Ecto neural progenitor cell (in vitro differentiated cells): ENCODE results near the gene MYG1.
A peak's percentile ranks its signal among the peaks of the same experiment; 100 is the strongest.
"Not testable (repeated sequence)": the region's sequence is repeated elsewhere in the genome, so short reads cannot be mapped to it uniquely, and the experiment has no call there.

Source experiments
- DNase-seq: peaks from one replicate; pipeline ENCODE4 v3.0.0-alpha.2; 2018; ENCODE audit warnings: low spot score

MYG1 gene

GRCh38 chr12:53327435-53328042, 28.0 kb downstream of the MYG1 start:
- no peak for DNase-seq

GRCh38 chr12:53328043-53328435, 28.5 kb downstream of the MYG1 start:
- DNase-seq: peak; percentile 79

GRCh38 chr12:53330671-53331070, 31.2 kb downstream of the MYG1 start:
- no peak for DNase-seq

DNA sequence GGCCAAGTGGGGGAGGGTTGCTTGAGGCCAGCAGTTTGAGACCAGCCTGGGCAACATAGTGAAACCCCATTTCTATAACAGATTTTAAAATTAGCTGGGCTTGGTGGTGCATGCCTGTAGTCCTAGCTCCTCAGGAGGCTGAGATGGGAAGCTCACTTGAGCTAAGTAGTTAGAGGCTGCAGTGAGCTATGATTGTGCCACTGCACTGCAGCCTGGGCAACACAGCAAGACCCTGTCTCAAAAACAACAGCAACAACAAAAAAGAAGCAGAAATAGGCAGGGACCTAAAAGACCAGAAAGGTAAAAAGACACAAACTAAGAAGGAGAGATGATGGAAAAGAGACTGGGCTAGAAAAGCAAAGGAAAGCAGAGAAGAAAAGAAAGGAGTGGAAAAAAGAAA, 32.8 kb downstream of the MYG1 start:
- DNase-seq: not testable (repeated sequence)

DNA sequence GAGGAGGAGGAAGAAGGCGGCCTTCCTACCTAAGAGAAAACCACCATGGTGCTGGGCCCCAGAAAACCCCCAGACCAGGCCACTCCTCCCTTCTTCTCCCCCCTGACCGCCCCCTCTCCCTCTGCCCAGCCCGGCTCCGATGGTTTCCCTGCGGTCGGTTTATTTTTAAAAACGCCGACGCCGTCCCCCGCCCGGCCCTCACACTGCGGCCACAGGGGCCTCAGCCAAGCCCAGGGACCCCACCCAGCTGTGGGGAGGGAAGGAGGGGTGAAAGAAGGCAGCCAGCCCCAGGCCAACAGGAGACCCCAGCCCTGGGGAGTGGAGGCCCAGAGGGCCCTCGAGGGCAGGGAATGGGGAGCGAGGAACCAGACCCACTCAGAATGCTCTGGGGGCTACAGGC, 33.2 kb downstream of the MYG1 start:
- no peak for DNase-seq

DNA sequence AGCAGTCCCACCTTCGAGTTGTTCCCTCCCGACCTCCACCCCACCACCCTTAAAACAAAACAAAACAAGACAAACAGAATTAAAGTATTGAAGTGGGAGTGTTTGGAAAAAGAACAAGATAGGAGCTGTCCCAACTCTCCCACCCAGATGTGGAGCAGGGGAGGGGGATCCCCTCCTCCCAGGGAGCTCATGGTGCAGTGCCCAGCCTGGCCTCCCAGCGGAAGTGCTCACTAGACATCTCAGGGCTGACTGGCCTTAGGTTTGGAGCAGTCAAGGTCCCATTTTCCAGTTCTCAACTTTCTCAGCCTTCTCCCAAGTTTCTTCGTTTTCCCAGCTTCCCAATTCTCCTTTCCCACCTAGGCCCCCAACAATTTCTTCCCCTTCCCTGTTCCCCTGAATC, 33.8 kb downstream of the MYG1 start:
- no peak for DNase-seq

- no peak for DNase-seq
Measured at GRCh38 chr12:53333845-53334244, 34.4 kb downstream of the MYG1 start.

DNA sequence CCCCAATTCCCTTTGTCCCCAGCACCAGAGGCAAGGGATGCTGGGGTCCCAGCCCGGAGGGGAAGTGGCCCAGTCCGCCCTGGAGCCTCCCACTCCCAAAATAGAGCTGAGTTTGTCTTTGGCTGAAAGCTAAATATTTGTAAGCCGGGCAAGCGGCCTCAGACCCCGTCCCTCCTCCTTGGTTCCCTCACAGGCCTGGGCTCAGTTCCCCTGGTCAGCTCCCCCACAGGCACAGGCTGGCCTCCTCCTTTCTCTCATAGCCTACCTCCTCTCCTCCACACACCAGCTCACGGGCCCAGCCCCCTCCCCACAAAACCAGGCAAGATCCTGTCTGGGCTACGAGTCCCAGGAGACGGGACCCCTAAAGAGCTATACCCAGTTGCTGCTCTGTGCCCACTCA, 35.3 kb downstream of the MYG1 start:
- DNase-seq: no peak

- no peak for DNase-seq
Measured at GRCh38 chr12:53336181-53336681, 36.7 kb downstream of the MYG1 start, which contains the start of gene SP7. Gene SP7 (minus strand): TSS chr12:53336354. CDS start chr12:53335646, 708 bp downstream.

- no peak for DNase-seq
Measured at GRCh38 chr12:53338017-53338416, 38.5 kb downstream of the MYG1 start.

DNA sequence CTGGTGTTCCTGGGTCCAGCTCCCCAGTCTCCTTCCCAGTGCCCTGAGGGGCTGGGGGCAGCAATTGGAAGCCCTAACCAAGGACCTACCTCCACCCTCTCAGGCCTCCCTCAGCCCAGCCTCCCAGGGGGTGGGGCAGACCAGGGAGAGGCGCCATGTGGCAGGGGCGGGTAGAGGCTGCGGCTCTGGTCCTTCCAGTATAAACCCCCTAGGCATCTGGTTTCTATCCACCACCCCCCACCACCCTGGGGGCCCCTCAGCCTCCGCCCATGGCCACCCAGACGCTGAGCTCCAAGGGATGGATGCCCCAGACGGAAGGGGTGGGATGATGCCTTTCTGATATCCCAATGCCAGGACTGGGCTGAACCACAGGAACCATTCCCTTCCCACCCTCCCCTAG, 39.4 kb downstream of the MYG1 start:
- DNase-seq: no peak

DNA sequence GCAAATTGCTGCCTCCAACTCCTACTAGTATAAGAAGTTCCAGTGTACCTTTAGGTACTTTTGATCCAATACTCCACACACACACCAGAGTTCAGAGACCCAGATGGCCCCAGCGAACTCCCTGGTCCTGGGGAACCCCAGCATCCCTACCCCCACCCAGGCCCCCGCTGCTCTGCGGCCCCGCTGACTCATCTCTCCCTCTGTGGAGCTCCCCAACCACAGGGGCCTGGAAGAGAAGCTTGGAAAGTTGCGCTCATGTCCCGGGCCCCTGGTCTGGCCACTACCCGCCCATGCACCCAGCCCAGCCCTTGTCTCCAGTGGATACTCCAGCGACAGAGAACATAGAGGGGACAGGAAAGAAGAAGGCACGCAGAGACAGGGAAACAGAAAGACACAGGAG, 40.9 kb downstream of the MYG1 start:
- no peak for DNase-seq

- DNase-seq: no peak
Measured at GRCh38 chr12:53343449-53343848, 44.0 kb downstream of the MYG1 start.

GRCh38 chr12:53343969-53344368, 44.5 kb downstream of the MYG1 start:
- DNase-seq: no peak

DNA sequence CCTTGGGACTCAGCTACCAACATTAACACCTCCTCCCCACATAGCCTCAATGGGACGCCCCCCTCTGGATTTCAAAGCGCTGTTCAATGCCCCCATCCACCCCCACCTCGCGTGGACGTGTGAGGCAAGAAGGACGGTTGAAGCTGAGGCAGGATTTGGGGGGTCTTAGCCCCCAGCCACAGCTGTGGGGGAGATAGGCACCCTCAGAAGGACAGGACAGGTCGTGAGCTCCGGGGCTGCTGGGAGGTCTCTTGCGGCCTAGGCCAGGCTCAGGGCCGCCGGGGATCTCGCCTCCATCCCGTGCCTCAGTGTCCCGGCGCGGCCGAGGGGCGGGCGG, 45.0 kb downstream of the MYG1 start:
- no peak for DNase-seq

DNA sequence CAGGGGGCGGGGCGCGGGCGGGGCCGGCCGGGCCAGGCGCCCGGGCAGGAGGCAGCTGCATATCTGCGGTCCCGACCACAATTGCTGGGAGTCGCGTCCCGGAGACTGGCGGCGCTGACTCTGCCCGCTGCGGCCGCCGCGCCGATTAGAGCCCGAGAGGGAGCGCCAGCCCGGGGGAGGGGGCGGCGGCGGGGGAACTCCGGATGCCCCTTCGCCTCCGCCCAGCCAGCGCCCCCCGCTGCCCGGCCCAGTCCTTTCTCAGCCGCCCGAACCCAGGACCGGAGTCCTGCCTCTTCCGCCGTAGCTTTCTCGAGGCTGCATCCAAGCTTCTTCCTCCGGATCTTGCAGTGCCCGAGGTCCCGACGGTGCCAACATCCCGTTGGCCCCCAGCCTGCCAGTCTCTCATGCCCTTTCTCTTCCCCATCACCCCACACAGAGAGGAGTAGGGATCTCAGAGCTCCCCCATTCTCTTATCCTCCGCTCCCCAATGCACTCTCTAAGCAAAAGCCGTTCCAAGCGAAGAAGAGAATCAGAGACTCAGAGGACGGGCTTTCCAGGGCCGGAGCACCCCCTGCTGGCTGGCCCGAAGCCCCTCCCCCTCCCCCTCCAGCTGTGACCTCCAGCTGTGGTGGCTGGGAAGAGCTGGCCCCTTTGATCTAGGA, 45.5 kb downstream of the MYG1 start:
- peak; percentile 88 for DNase-seq

DNA sequence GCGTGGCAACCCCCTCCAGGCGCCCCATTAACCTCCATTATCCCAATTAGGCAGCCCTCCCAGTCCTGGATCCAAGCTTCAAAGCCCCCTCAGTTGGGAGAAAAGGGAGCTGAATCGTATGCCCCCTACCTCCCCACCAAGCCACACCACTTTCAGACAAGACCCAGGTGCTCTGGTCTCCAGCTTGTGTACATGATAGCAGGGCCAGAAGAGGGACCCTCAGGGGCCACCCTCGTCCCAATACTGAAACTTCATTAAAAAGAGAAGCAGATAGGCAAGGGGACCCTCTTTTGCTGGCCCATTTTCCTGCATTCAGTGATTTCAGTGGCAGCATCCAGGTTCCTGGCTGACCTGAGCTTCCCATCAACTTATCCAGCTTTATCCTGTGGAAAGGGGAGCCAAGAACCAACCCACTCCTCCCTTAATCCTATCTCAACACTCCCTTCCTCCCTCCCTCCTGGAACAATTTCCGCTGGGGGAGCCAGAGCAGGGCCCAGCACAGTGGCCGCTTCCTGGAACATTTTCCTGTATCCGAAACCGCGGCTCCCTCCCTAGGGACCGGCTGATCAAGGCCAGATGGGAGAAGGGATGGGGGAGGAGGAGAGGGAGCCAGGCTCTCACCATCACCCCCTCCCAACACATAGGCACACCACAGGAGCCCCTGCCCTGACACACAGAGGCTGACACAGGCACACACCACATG, 46.1 kb downstream of the MYG1 start:
- no peak for DNase-seq

DNA sequence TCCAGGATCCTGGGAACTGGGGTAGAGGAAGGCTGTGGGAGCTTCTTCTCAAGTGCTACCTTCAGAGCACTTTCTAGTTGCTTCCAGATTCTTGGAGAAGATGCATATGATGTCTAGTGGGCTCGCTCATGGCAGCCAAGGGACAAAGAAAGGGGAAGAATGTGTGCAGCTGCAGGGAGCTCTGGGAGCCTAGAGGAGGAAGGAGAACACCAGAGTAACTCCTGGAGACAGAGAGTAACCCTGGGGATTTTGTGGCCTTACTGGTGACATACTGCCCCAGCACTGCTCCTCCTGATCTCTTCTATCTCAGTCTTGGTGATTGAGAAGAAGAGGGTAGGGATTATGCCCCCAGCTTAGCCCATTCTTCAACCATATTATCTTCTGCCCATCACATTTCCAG, 47.0 kb downstream of the MYG1 start:
- no peak for DNase-seq

- no peak for DNase-seq
Measured at GRCh38 chr12:53347905-53348304, 48.4 kb downstream of the MYG1 start.

DNA sequence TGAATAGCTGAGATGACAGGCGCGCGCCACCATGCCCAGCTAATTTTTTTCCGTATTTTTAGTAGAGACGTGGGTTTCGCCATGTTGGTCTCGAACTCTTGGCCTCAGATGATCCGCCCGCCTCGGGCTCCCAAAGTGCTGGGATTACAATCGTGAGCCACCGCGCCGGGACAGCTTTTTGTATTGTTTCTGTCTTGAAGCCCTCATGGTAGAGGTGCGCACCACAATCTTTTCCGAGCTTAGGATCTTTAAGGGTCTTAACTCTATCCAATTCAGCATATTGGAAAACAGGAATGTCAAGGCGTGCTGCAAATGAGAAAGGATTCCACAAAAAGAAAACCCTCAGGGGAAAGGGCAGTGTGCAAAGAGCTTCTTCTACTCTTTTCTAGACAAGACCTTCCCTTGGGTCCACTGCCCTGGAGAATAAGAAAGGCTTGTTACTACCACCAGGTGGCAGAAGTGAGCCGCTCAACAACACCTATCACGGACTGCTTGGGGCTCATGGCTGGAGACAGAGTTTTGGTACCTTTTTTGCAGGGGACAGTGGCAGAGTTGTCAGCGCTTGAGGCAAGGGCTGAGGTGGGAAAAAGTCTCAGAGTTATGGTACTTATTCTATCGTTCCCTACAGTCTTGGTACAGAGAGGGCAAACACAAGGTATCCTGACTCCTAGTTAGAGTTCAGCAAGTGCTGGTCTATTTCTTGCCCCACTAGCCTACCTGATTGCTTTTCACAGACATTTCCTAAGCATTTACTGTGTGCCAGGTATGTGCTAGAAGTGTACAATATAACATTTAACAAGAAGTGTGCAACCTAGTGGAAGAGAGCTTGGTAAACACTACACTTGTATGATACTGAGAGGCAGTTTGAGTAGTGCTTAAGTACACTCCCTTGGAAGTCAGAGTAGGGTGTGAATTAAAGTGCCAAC, 53.1 kb downstream of the MYG1 start:
- DNase-seq: peak; percentile 91

- no peak for DNase-seq
Measured at GRCh38 chr12:53353257-53353655, 53.8 kb downstream of the MYG1 start.

GRCh38 chr12:53355121-53355520, 55.6 kb downstream of the MYG1 start:
- no peak for DNase-seq
